SK-N-SH treated with all-trans-retinoic acid at 6 μM for 48 hours (cell line): ENCODE results near the gene ADGRA3.

ENCODE experiments used
- ATAC-seq: fragments of 200-7000 bp; cut with Tn5 transposase; 3 replicates; pipeline ENCODE4 v1.9.1; 2020; ENCODE audit warnings: mild to moderate bottlenecking, moderate library complexity
- ARNTL ChIP-seq: fragments of 450-650 bp; formaldehyde crosslinking; IDR thresholded peaks from 2 replicates; pipeline ENCODE4 v1.5.0; 2020; ENCODE audit warnings: low read depth, mild to moderate bottlenecking, moderate library complexity, borderline replicate concordance
- BACH2 ChIP-seq: fragments of 250-450 bp; sonication (Bioruptor Pico); IDR thresholded peaks from 2 replicates; pipeline ENCODE4 v1.9.0; 2021; ENCODE audit warnings: mild to moderate bottlenecking, borderline replicate concordance
- CSDC2 ChIP-seq: fragments of 250-450 bp; sonication (Bioruptor Pico); IDR thresholded peaks from 2 replicates; pipeline ENCODE4 v1.5.0; 2020; ENCODE audit warnings: mild to moderate bottlenecking, moderate library complexity
- ESRRG ChIP-seq: fragments of 250-450 bp; sonication (Bioruptor Pico); IDR thresholded peaks from 2 replicates; pipeline ENCODE4 v1.6.1; 2021; ENCODE audit warnings: mild to moderate bottlenecking
- GLIS3 ChIP-seq: fragments of 250-450 bp; sonication (Bioruptor Pico); IDR thresholded peaks from 2 replicates; pipeline ENCODE4 v1.5.0; 2020; ENCODE audit warnings: mild to moderate bottlenecking, moderate library complexity
- ISL1 ChIP-seq: fragments of 250-450 bp; sonication (Bioruptor Pico); IDR thresholded peaks from 2 replicates; pipeline ENCODE4 v2.1.2; 2022; ENCODE audit warnings: mild to moderate bottlenecking, moderate library complexity
- OSR1 ChIP-seq: fragments of 250-450 bp; sonication (Bioruptor Pico); IDR thresholded peaks from 2 replicates; pipeline ENCODE4 v1.8.0; 2022; ENCODE audit warnings: moderate library complexity, mild to moderate bottlenecking, inconsistent platforms
- PPARA ChIP-seq: fragments of 250-450 bp; sonication (Bioruptor Pico); IDR thresholded peaks from 2 replicates; pipeline ENCODE4 v1.5.0; 2020; ENCODE audit warnings: mild to moderate bottlenecking, borderline replicate concordance
- RARB ChIP-seq: fragments of 250-450 bp; sonication (Bioruptor Pico); IDR thresholded peaks from 2 replicates; pipeline ENCODE4 v1.8.0; 2021; ENCODE audit warnings: mild to moderate bottlenecking, moderate library complexity
- SNAI2 ChIP-seq: fragments of 250-450 bp; sonication (Bioruptor Pico); IDR thresholded peaks from 2 replicates; pipeline ENCODE4 v1.5.0; 2020; ENCODE audit warnings: mild to moderate bottlenecking, moderate library complexity
- TCF4 ChIP-seq: fragments of 250-450 bp; sonication (Bioruptor Pico); IDR thresholded peaks from 2 replicates; pipeline ENCODE4 v1.8.0; 2021; ENCODE audit warnings: mild to moderate bottlenecking, moderate library complexity, borderline replicate concordance
- TOX ChIP-seq: fragments of 250-450 bp; sonication (Bioruptor Pico); IDR thresholded peaks from 2 replicates; pipeline ENCODE4 v1.8.0; 2021; ENCODE audit warnings: mild to moderate bottlenecking, moderate library complexity, borderline replicate concordance
- ZC3H10 ChIP-seq: fragments of 250-450 bp; sonication (Bioruptor Pico); IDR thresholded peaks from 2 replicates; pipeline ENCODE4 v1.5.1; 2021; ENCODE audit warnings: mild to moderate bottlenecking, moderate library complexity
- ZFP3 ChIP-seq: fragments of 250-450 bp; sonication (Bioruptor Pico); IDR thresholded peaks from 2 replicates; pipeline ENCODE4 v1.5.0; 2020; ENCODE audit warnings: mild to moderate bottlenecking, moderate library complexity
- ZFP30 ChIP-seq: fragments of 450-650 bp; formaldehyde crosslinking; IDR thresholded peaks from 2 replicates; pipeline ENCODE4 v1.5.0; 2022; ENCODE audit warnings: mild to moderate bottlenecking, moderate library complexity
- ZNF565 ChIP-seq: fragments of 450-650 bp; formaldehyde crosslinking; conservative IDR thresholded peaks from 2 replicates; pipeline ENCODE4 v1.5.0; 2020; ENCODE audit warnings: low read depth, mild to moderate bottlenecking, moderate library complexity
- ZNF70 ChIP-seq: fragments of 450-650 bp; formaldehyde crosslinking; IDR thresholded peaks from 2 replicates; pipeline ENCODE4 v1.5.0; 2020; ENCODE audit warnings: mild to moderate bottlenecking, moderate library complexity
- ZNF8 ChIP-seq: fragments of 450-650 bp; formaldehyde crosslinking; IDR thresholded peaks from 2 replicates; pipeline ENCODE4 v1.5.0; 2020; ENCODE audit warnings: mild to moderate bottlenecking, moderate library complexity
- TF ChIP-seq, protein P1 (sequence below): fragments of 250-450 bp; sonication (Bioruptor Pico); IDR thresholded peaks from 2 replicates; pipeline ENCODE4 v1.8.0; 2021; ENCODE audit warnings: low read depth, mild to moderate bottlenecking, moderate library complexity, borderline replicate concordance
- TF ChIP-seq, protein P2 (sequence below): fragments of 250-450 bp; sonication (Bioruptor Pico); IDR thresholded peaks from 2 replicates; pipeline ENCODE4 v1.8.0; 2020; ENCODE audit warnings: mild to moderate bottlenecking, moderate library complexity, borderline replicate concordance
- TF ChIP-seq, protein P3 (sequence below): fragments of 250-450 bp; sonication (Bioruptor Pico); IDR thresholded peaks from 2 replicates; pipeline ENCODE4 v1.5.0; 2020; ENCODE audit warnings: mild to moderate bottlenecking, moderate library complexity
- TF ChIP-seq, protein P4 (sequence below): fragments of 250-450 bp; sonication (Bioruptor Pico); IDR thresholded peaks from 2 replicates; pipeline ENCODE4 v1.5.1; 2021; ENCODE audit warnings: mild to moderate bottlenecking, moderate library complexity

Gene ADGRA3

DNA sequence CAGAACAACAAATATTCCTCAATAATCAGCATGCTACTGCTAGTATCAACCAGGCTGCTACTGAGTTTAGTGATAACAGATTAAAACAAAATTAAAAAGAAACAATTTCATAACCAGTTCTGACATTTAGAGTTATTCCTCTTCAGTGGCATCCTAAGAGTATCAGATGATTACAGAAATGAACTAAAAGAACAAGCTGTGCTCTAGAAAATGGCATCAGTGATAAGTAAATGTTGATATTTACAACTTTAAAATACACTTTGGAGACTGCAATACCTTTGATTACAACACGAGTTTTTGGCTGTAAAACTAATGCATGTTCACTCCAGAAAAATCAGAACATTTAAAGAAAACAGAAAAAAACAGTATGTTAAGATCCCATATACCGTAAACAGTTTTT, 72.9 kb downstream of the ADGRA3 start:
- no peak for ATAC-seq
- TF ChIP-seq ESRRG (CRISPR knock-in tag), result no peak
- no peak for TF ChIP-seq GLIS3 (CRISPR knock-in tag)
- no peak for TF ChIP-seq ISL1 (CRISPR knock-in tag)
- TF ChIP-seq ZC3H10 (CRISPR knock-in tag), result no peak
- TF ChIP-seq BACH2 (CRISPR knock-in tag), result no peak
- TF ChIP-seq, protein P1, sequence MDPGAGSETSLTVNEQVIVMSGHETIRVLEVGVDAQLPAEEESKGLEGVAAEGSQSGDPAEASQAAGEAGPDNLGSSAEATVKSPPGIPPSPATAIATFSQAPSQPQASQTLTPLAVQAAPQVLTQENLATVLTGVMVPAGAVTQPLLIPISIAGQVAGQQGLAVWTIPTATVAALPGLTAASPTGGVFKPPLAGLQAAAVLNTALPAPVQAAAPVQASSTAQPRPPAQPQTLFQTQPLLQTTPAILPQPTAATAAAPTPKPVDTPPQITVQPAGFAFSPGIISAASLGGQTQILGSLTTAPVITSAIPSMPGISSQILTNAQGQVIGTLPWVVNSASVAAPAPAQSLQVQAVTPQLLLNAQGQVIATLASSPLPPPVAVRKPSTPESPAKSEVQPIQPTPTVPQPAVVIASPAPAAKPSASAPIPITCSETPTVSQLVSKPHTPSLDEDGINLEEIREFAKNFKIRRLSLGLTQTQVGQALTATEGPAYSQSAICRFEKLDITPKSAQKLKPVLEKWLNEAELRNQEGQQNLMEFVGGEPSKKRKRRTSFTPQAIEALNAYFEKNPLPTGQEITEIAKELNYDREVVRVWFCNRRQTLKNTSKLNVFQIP, result no peak
- no peak for TF ChIP-seq ZNF565 (CRISPR knock-in tag)
- no peak for TF ChIP-seq ZFP30 (CRISPR knock-in tag)
- no peak for TF ChIP-seq ZNF8 (CRISPR knock-in tag)
- no peak for TF ChIP-seq ZFP3 (CRISPR knock-in tag)
- no peak for TF ChIP-seq SNAI2 (CRISPR knock-in tag)
- TF ChIP-seq PPARA (CRISPR knock-in tag), result no peak
- TF ChIP-seq, protein P2, sequence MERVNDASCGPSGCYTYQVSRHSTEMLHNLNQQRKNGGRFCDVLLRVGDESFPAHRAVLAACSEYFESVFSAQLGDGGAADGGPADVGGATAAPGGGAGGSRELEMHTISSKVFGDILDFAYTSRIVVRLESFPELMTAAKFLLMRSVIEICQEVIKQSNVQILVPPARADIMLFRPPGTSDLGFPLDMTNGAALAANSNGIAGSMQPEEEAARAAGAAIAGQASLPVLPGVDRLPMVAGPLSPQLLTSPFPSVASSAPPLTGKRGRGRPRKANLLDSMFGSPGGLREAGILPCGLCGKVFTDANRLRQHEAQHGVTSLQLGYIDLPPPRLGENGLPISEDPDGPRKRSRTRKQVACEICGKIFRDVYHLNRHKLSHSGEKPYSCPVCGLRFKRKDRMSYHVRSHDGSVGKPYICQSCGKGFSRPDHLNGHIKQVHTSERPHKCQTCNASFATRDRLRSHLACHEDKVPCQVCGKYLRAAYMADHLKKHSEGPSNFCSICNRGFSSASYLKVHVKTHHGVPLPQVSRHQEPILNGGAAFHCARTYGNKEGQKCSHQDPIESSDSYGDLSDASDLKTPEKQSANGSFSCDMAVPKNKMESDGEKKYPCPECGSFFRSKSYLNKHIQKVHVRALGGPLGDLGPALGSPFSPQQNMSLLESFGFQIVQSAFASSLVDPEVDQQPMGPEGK (CRISPR knock-in tag), result no peak
- no peak for TF ChIP-seq TCF4 (CRISPR knock-in tag)
- TF ChIP-seq ZNF70 (CRISPR knock-in tag), result no peak
- TF ChIP-seq ARNTL (CRISPR knock-in tag), result no peak

DNA sequence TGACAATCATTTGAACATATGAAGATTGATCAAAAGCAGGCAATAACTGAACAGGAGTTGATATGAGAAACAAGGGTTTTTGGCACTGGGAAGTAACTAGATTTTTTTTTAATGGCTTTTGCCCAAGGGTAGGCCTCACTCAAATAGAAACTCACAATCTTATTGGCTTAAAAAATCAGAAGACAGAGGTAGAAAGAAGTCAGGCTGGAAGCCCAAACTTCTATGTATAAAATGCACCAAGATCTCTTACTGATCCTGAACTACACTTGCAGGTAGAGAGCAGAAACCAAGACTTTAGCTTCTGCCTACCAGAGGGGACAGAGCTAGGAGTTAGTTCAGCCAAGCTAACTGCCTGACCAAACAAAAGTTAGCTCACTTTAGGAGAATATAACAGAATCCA, 74.9 kb downstream of the ADGRA3 start:
- ATAC-seq, result no peak
- TF ChIP-seq SNAI2 (CRISPR knock-in tag), result no peak
- TF ChIP-seq ZNF8 (CRISPR knock-in tag), result no peak
- no peak for TF ChIP-seq ISL1 (CRISPR knock-in tag)
- TF ChIP-seq OSR1 (CRISPR knock-in tag), result no peak
- no peak for TF ChIP-seq PPARA (CRISPR knock-in tag)
- no peak for TF ChIP-seq GLIS3 (CRISPR knock-in tag)
- TF ChIP-seq CSDC2, result no peak
- TF ChIP-seq RARB, result no peak
- TF ChIP-seq, protein P2 (CRISPR knock-in tag), result no peak
- TF ChIP-seq TCF4 (CRISPR knock-in tag), result no peak
- no peak for TF ChIP-seq ZFP30 (CRISPR knock-in tag)
- TF ChIP-seq ARNTL (CRISPR knock-in tag), result no peak
- no peak for TF ChIP-seq ZFP3 (CRISPR knock-in tag)
- no peak for TF ChIP-seq BACH2 (CRISPR knock-in tag)
- no peak for TF ChIP-seq ZNF565 (CRISPR knock-in tag)
- TF ChIP-seq, protein P3, sequence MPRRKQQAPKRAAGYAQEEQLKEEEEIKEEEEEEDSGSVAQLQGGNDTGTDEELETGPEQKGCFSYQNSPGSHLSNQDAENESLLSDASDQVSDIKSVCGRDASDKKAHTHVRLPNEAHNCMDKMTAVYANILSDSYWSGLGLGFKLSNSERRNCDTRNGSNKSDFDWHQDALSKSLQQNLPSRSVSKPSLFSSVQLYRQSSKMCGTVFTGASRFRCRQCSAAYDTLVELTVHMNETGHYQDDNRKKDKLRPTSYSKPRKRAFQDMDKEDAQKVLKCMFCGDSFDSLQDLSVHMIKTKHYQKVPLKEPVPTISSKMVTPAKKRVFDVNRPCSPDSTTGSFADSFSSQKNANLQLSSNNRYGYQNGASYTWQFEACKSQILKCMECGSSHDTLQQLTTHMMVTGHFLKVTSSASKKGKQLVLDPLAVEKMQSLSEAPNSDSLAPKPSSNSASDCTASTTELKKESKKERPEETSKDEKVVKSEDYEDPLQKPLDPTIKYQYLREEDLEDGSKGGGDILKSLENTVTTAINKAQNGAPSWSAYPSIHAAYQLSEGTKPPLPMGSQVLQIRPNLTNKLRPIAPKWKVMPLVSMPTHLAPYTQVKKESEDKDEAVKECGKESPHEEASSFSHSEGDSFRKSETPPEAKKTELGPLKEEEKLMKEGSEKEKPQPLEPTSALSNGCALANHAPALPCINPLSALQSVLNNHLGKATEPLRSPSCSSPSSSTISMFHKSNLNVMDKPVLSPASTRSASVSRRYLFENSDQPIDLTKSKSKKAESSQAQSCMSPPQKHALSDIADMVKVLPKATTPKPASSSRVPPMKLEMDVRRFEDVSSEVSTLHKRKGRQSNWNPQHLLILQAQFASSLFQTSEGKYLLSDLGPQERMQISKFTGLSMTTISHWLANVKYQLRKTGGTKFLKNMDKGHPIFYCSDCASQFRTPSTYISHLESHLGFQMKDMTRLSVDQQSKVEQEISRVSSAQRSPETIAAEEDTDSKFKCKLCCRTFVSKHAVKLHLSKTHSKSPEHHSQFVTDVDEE (CRISPR knock-in tag), result no peak
- TF ChIP-seq ZNF70 (CRISPR knock-in tag), result no peak

DNA sequence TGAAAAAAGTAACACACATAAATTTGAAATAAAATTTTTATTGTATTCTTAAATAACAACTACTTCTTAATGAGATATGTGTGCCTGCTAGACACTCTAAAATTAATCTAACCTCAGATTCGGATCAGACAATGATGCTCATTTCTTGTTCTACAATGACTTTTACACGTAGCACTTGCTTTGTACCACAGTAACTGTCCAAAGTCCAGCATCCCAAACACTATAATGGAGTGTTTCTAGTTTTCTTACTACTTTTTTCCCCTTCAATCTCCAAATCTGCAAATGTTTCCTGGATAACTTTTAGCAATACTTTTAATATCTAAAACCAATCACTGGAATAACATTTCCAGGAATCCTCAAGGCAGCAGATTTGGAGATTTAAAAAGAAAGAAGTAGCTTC, 75.9 kb downstream of the ADGRA3 start:
- no peak for ATAC-seq
- no peak for TF ChIP-seq ZC3H10 (CRISPR knock-in tag)
- no peak for TF ChIP-seq CSDC2
- TF ChIP-seq, protein P4, sequence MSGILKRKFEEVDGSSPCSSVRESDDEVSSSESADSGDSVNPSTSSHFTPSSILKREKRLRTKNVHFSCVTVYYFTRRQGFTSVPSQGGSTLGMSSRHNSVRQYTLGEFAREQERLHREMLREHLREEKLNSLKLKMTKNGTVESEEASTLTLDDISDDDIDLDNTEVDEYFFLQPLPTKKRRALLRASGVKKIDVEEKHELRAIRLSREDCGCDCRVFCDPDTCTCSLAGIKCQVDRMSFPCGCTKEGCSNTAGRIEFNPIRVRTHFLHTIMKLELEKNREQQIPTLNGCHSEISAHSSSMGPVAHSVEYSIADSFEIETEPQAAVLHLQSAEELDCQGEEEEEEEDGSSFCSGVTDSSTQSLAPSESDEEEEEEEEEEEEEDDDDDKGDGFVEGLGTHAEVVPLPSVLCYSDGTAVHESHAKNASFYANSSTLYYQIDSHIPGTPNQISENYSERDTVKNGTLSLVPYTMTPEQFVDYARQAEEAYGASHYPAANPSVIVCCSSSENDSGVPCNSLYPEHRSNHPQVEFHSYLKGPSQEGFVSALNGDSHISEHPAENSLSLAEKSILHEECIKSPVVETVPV (CRISPR knock-in tag), result no peak
- TF ChIP-seq GLIS3 (CRISPR knock-in tag), result no peak
- TF ChIP-seq, protein P3 (CRISPR knock-in tag), result no peak
- TF ChIP-seq ZFP3 (CRISPR knock-in tag), result no peak
- no peak for TF ChIP-seq SNAI2 (CRISPR knock-in tag)
- no peak for TF ChIP-seq RARB
- TF ChIP-seq TOX (CRISPR knock-in tag), result no peak
- TF ChIP-seq, protein P1, result no peak
